Fibroblast of lung (primary cell): Measurements from ENCODE around the gene IVL. TPM values are rescaled to one million over a fixed set of nuclear protein-coding genes. Genes with fewer than 3 reads are reported as not detected.

ENCODE experiments used
- DNase-seq, 2 donors: peaks; one replicate each; pipeline versions ENCODE4 v3.0.0 to v3.0.0-alpha.2; 2010; ENCODE audit warnings: low read depth in 2 of 2
- H2AFZ ChIP-seq: 2 replicates; pipeline ENCODE4 v1.5.1; 2012; ENCODE audit warnings: low read length, control low read depth, inconsistent platforms
- H3K27ac ChIP-seq: 2 replicates; pipeline ENCODE4 v1.5.1; 2011; ENCODE audit warnings: low read length, control low read depth; ENCODE audit not compliant: insufficient read depth
- H3K27me3 ChIP-seq: 2 replicates; pipeline ENCODE4 v1.5.1; 2011; ENCODE audit warnings: mild to moderate bottlenecking, low read length; ENCODE audit not compliant: control insufficient read depth, insufficient read depth
- H3K36me3 ChIP-seq: 2 replicates; pipeline ENCODE4 v1.5.1; 2011; ENCODE audit warnings: low read length; ENCODE audit not compliant: control insufficient read depth, insufficient read depth
- H3K4me1 ChIP-seq: 2 replicates; pipeline ENCODE4 v1.5.1; 2011; ENCODE audit warnings: low read length; ENCODE audit not compliant: control insufficient read depth, insufficient read depth; ENCODE audit errors: extremely low read depth
- H3K4me2 ChIP-seq: 2 replicates; pipeline ENCODE4 v1.5.1; 2011; ENCODE audit warnings: low read length, control low read depth; ENCODE audit not compliant: insufficient read depth; ENCODE audit errors: extremely low read depth
- H3K4me3 ChIP-seq, 4 experiments: fragments of 200-600 bp in 1 of 4; sonication (generic) in 1 of 4; replicated peaks in 1 of 4; 2 replicates each; pipeline ENCODE4 v1.5.1; 2011 to 2016; ENCODE audit warnings: low read length in 4 of 4, low read depth in 3 of 4, mild to moderate bottlenecking in 3 of 4, control low read depth in 2 of 4, inconsistent platforms in 1 of 4, mixed read lengths in 1 of 4; ENCODE audit not compliant: insufficient read depth in 1 of 4; ENCODE audit errors: control extremely low read depth in 1 of 4
- H3K79me2 ChIP-seq: 2 replicates; pipeline ENCODE4 v1.5.1; 2012; ENCODE audit warnings: mild to moderate bottlenecking, low read length, inconsistent platforms; ENCODE audit not compliant: control insufficient read depth, insufficient read depth
- H3K9ac ChIP-seq: 2 replicates; pipeline ENCODE4 v1.5.1; 2011; ENCODE audit warnings: mild to moderate bottlenecking, low read length, control low read depth; ENCODE audit not compliant: insufficient read depth
- H3K9me3 ChIP-seq: 2 replicates; pipeline ENCODE4 v1.5.1; 2012; ENCODE audit warnings: low read depth, low read length; ENCODE audit not compliant: control insufficient read depth, insufficient read depth
- H4K20me1 ChIP-seq: 2 replicates; pipeline ENCODE4 v1.5.1; 2011; ENCODE audit warnings: low read length; ENCODE audit not compliant: control insufficient read depth, insufficient read depth; ENCODE audit errors: extremely low read depth
- CTCF ChIP-seq, 2 donors: IDR thresholded peaks in 1 of 2; conservative IDR thresholded peaks in 1 of 2; 1 replicate in 1 of 2; 2 replicates in 1 of 2; pipeline ENCODE4 v1.5.1; 2011 to 2012; ENCODE audit warnings: low read length in 2 of 2, control low read depth in 1 of 2, inconsistent platforms in 1 of 2, low read depth in 1 of 2, mild to moderate bottlenecking in 1 of 2
- EZH2 ChIP-seq: IDR thresholded peaks from 2 replicates; pipeline ENCODE4 v1.5.1; 2012; ENCODE audit warnings: low read length, control low read depth, mild to moderate bottlenecking; ENCODE audit errors: missing control alignments
- polyA plus RNA-seq, 2 donors: library from polyadenylated mRNA; depleted of rRNA in 1 of 2; stranded (reverse) in 1 of 2; unstranded in 1 of 2; fragments of >200 nt; gene quantifications; 2 replicates each; pipeline ENCODE4 v1.2.1, GENCODE V29; 2011 to 2012; ENCODE audit warnings: missing spikeins in 1 of 2
- total RNA-seq: library from RNA; depleted of rRNA; stranded (reverse); fragments of >200 nt; gene quantifications from 2 replicates; pipeline ENCODE4 v1.2.1, GENCODE V29; 2014

The IVL gene
- total and polyA plus RNA-seq, 2 donors (not counting 1 experiment from before 2014, with no cell fraction given): 0.10 TPM; not detected in 1

GRCh38 chr1:152942161-152942560, 33.8 kb downstream of the IVL start:
- no peak for TF ChIP-seq CTCF (conservative IDR thresholded peaks at IDR 0.05 in 1 of 2, IDR thresholded peaks at IDR 0.05 in 1 of 2; ENCODE audit: low read depth in 1 of 2, low read length in 2 of 2)
- no peak for TF ChIP-seq EZH2
- H3K4me3 ChIP-seq: no peak overlapping the region
- DNase-seq: no peak

GRCh38 chr1:152946248-152946647, 37.9 kb downstream of the IVL start:
- no peak overlapping the region for H3K4me2 ChIP-seq
- H2AFZ ChIP-seq: no peak overlapping the region
- H3K36me3 ChIP-seq: no peaks in the 10 kb centered on the region
- H3K79me2 ChIP-seq: no peaks in the 10 kb centered on the region
- H3K4me3 ChIP-seq: no peak overlapping the region
- H3K9me3 ChIP-seq: no peaks in the 10 kb centered on the region
- no peak for TF ChIP-seq CTCF (conservative IDR thresholded peaks at IDR 0.05 in 1 of 2, IDR thresholded peaks at IDR 0.05 in 1 of 2; ENCODE audit: low read depth in 1 of 2, low read length in 2 of 2)
- TF ChIP-seq EZH2: no peak
- H3K4me1 ChIP-seq: no peaks in the 10 kb centered on the region
- no peaks in the 10 kb centered on the region for H4K20me1 ChIP-seq
- H3K27me3 ChIP-seq: no peaks in the 10 kb centered on the region
- H3K9ac ChIP-seq: no peak overlapping the region
- H3K27ac ChIP-seq: no peak overlapping the region
- DNase-seq: no peak

More at GRCh38 chr1:152942161-152942560, 33.8 kb downstream of the IVL start:
- H3K9ac ChIP-seq: no peak overlapping the region
- no peaks in the 10 kb centered on the region for H3K4me1 ChIP-seq
- H3K27me3 ChIP-seq: no peaks in the 10 kb centered on the region
- no peaks in the 10 kb centered on the region for H3K36me3 ChIP-seq
- H2AFZ ChIP-seq: no peak overlapping the region
- H3K9me3 ChIP-seq: no peaks in the 10 kb centered on the region
- H3K79me2 ChIP-seq: no peaks in the 10 kb centered on the region
- H3K27ac ChIP-seq: no peak overlapping the region
- no peaks in the 10 kb centered on the region for H4K20me1 ChIP-seq
- no peak overlapping the region for H3K4me2 ChIP-seq

DNA sequence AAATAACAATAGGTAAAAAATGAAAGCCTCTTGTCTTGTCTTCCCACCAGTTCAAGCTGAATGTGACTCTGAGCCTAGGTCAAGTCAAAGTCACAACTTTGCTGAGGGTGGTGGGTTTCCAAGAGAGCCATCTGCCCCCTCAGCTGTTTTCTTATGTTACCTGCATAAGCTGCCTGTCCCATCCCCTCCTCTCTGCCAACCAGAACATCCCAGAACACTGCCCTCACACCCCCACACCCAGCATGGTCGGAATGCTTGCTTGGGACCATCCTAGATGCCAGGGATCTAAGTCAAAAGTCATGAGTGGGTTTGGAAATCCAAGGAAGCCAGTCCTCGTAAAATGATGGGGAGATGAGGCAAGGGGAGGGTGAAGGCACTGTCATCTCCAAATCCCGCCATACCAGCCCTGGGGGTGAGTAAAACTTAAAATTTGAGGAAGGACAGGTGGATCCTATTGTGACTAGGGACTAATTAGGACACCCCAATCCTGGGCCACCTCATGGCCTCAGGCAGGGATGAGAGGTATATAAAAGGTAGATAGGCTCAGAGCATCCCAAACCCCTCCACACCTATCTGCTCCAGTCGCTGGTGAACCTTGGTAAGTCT, 38.4 kb downstream of the IVL start, which contains the start of gene SPRR5:
TSS of gene SPRR5 (plus strand) at position 556 of the 606 bp plus-strand sequence. CDS start 1,349 bp downstream, outside the sequence.
- H3K9ac ChIP-seq: no peak within 1 kb of the TSS
- no peaks in the 10 kb centered on the region for H3K9me3 ChIP-seq
- no peak within 1 kb of the TSS for H3K27ac ChIP-seq
- TF ChIP-seq CTCF (conservative IDR thresholded peaks at IDR 0.05 in 1 of 2, IDR thresholded peaks at IDR 0.05 in 1 of 2; ENCODE audit: low read depth in 1 of 2, low read length in 2 of 2) (no peak), EZH2 (no peak)
- H3K4me2 ChIP-seq: no peak within 1 kb of the TSS
- no peak within 1 kb of the TSS for H3K4me3 ChIP-seq
- H3K4me1 ChIP-seq: no peaks in the 10 kb centered on the region
- no peaks in the 10 kb centered on the region for H3K36me3 ChIP-seq
- H2AFZ ChIP-seq: no peak within 1 kb of the TSS
- H4K20me1 ChIP-seq: no peaks in the 10 kb centered on the region
- H3K27me3 ChIP-seq: no peaks in the 10 kb centered on the region
- DNase-seq: no peak
- no peaks in the 10 kb centered on the region for H3K79me2 ChIP-seq
